Globus pallidus (tissue), 1 donor: Measurements from ENCODE around the gene PRKG1.

ENCODE experiments used
- DNase-seq: peaks from one replicate; pipeline ENCODE4 v3.0.0-alpha.2; 2015; ENCODE audit warnings: low spot score

The PRKG1 gene

GRCh38 chr10:51806079-51806835, 732.0 kb downstream of the PRKG1 start:
- DNase-seq, result no peak

DNA sequence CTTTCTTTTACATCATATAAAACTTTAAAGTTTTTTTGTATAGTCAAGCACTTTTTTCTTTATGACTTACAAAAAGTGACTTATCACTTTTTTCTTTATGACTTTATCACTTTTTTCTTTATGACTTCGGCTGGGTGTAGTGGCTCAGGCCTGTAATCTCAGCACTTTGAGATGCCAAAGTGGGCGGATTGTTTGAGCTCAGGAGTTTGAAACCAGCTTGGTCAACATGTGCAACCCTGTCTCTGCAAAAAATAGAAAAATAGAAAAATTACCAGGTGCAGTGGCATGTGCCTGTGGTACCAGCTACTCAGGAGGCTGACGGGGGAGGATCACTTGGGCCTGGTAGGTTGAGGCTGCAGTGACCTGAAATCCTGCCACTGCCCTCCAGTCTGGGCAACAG, 733.9 kb downstream of the PRKG1 start:
- DNase-seq, result no peak

GRCh38 chr10:51815723-51816122, 741.4 kb downstream of the PRKG1 start:
- no peak for DNase-seq

DNA sequence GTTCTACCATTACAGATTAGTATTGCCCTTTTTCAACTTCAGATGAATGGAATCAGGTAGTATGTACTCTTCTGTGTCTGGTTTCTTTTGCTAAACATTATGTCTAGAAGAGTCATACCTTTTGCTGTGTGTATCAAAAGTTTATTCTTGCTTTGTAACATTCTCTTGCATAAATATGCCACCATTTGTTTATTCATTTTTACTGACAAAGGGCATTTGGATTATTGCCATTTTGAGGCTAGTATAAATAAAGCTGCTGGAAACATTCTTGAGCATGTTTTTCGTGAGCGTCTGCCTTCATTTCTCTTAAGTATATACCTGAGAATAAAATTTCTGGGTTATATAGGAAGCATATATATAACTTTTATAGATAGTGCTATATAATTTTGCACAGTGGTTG, 746.8 kb downstream of the PRKG1 start:
- DNase-seq, result no peak

- DNase-seq, result no peak
Measured at GRCh38 chr10:51821745-51822144, 747.5 kb downstream of the PRKG1 start.

- peak; percentile 11 for DNase-seq
Measured at GRCh38 chr10:51832652-51833383, 758.5 kb downstream of the PRKG1 start.

GRCh38 chr10:51834548-51834947, 760.3 kb downstream of the PRKG1 start:
- no peak for DNase-seq

GRCh38 chr10:51838471-51838870, 764.2 kb downstream of the PRKG1 start:
- DNase-seq, result no peak

GRCh38 chr10:51843966-51844365, 769.7 kb downstream of the PRKG1 start:
- DNase-seq, result no peak

- DNase-seq, result no peak
Measured at GRCh38 chr10:51846856-51847506, 772.7 kb downstream of the PRKG1 start.

DNA sequence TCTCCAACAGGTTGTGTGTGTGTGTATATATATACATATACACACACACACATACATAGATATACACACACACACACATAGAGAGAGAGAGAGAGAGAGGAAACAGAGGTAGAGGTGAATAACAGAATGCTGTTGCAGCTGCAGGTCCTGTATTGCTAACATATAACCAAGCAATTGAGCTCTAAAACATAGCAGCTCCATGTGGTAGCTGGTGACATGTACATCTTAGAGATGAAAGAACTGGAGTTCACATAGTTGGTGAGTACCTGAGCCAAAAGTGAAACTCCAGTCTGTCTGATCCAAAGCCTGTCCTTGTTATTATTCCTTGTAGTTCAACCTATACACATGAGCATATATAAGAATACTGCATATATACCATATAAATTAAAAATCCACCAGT, 778.0 kb downstream of the PRKG1 start:
- DNase-seq, result no peak

DNA sequence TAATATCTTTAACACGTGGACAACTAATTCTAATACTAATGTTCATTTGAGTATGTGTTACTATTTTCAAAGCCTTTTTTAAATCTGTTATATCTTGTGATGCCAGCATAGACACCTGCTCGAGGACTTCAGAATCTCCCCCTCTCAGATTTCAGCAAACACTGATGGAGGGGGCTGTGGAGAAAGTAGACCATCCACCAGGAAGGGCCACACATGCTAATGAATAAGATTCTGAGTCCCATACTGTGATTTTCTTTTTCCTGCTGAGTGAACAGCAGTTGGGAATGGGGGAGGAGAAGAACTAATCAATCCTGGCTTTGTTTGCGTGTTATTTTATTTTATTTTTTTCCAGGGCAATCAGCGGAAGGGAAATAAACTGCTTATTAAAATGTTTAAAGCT, 783.0 kb downstream of the PRKG1 start:
- no peak for DNase-seq

DNA sequence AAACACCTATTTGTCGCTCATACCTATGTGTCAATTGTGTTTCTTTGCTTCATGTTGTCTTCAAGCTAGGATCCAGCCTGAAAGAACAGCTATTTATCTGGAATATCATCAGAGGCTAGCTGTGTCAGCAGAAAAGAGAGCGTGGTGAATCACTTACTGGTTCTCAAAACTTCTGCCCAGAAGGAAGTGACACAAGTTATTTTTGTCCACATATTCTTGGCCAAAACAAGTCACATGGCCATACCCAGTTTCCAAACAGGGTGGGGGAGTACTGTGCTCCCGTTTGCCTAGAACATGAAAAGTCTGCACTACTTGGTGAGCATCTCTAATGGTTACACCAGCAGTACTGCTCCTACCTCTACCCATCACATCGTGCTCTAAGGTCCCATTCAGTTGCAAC, 786.0 kb downstream of the PRKG1 start:
- DNase-seq, result peak; percentile 61

DNA sequence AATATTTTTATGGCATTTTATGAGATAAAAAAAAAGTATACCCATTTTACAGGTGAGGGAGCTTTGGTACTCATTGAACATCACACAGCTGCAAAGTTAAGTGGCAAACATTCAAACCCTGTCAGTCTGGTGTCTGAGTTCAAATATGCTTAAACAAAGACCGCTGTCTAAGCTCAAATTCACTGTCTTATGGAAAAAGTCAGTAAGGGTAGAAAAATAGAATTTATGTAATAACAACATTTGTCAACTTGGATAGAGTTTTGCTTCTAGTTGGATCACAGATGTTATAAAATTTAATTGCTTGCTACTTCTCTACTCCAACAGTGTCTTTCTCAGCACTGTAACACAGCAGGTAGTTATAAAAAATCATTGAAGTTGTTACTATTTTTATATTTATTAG, 786.8 kb downstream of the PRKG1 start:
- no peak for DNase-seq

GRCh38 chr10:51861731-51862130, 787.4 kb downstream of the PRKG1 start:
- DNase-seq, result no peak

DNA sequence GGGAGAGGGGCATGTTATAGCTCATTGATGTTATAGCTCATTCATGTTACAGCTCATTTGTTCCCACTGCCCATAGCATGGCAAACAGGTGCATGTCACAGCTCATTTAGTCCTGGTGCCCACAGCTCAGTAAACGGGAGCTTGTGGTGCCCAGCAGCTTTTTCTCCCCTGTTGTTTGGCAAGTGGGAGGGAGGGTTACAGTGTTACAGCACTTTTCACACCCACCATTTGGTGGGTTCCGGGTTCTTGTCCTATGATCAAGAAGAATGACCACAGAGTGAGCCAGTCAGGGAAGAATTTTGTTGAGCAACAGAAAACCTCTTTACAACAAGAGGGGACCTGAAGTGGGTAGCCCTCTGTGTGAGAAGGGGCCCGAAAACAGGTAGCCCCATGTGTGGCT, 787.9 kb downstream of the PRKG1 start:
- DNase-seq, result no peak

DNA sequence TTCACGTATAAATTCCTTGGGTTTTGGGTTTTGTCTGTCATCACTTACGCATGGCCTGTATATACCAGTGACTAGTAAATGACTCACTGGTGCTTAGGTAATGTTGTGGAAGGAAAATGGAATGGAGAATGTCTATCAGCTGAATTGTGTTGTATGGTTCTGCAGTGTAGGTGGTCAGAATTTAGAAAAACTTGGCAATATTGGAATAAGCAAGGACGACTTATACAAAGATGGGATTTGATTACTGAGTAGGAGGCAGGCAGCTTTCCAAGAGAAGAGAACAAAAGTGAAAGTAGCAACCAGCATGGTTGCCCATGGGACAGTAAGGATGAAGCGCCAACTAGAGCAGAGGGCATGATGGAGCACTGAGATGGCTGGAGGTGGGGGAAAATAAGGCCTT, 793.7 kb downstream of the PRKG1 start:
- DNase-seq, result peak; percentile 20

- no peak for DNase-seq
Measured at GRCh38 chr10:51874131-51874530, 799.8 kb downstream of the PRKG1 start.

GRCh38 chr10:51875610-51876009, 801.3 kb downstream of the PRKG1 start:
- no peak for DNase-seq

GRCh38 chr10:51876503-51876902, 802.2 kb downstream of the PRKG1 start:
- DNase-seq, result no peak

DNA sequence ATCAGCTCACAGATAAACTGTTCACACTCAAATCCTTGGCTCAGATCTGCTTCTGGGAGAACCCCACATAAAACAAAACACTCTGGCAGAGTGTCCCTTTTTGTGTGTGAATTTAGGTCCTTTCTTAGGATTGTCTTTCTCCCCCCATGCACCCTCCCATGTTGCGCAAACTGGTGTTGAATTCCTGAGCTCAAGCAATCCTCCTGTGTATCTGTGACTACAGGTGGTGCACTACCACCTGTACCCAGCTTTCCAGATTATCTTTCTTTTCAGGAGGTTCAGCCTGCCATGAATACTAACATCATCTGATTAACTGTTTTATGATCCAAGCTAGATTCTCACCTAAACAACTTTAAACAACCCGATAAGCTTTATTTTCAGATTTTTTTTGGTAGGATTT, 802.7 kb downstream of the PRKG1 start:
- no peak for DNase-seq

- DNase-seq, result no peak
Measured at GRCh38 chr10:51877636-51878035, 803.3 kb downstream of the PRKG1 start.

GRCh38 chr10:51878695-51879094, 804.4 kb downstream of the PRKG1 start:
- no peak for DNase-seq
